Measurements from ENCODE around the gene CRACDL.
A peak's percentile ranks its signal among the peaks of the same experiment; 100 is the strongest.

The CRACDL gene

DNA sequence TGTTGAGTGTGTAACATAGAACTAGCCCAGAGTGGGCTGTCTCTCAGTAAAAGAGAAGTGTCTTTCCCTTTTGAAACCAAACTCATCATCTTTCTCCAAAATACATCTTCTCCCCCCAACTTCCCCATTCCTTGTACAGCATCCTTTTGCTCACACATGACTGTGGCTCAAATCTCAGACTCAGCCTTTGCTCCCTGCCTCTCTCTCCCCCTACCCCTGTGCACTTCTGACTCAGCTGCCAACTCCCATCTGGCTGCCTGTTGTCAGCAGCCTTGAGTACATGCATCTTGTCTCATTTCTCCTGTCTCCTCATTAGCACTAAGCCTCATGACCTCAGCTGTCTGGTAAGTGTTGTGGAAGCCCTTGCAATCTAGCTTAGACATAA lies 187.0 kb downstream of the CRACDL start:
- H3K4me1 Mint-ChIP-seq: peaks cover 37% of the 10 kb centered on the region
- H3K4me3 Mint-ChIP-seq: no peak overlapping the region
- peak overlapping the region; percentile 37 to 46 for H3K27ac Mint-ChIP-seq

DNA sequence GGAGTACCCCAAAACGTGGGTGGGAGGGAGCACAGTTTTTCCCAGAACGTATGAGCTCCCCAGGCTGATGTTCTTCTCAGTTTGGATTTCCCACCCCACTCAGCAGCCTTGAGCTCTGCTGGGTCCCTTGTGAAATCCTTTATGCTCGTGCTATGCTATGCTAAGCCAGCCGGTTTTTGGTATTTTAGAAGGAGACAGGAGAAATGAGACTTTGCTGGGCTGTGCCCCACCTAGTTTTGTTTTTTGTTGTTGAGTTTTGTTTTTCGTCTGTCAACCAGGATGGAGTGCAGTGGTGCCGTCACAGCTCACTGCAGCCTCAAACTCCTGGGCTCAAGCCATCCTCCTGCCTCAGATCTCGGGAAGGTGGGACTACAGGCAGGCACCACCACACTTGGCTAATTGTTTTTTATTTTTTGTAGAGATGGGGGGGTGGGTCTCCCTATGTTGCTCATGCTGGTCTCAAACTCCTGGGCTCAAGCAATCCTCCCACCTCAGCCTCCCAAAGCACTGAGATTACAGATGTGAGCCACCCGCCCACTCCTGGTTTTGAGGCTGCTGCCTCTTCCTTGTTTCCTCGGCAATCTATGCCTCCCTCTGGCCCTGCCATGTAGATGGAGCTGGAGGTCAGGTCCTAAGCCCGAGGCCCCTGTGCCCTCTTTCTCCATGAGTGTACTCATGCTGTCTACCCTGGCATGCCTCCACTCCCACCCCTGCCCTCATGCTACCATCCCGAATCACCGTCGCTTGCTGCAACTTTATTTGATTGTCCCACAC lies 187.5 kb downstream of the CRACDL start:
- Mint-ChIP-seq H3K4me1 (peaks cover 40% of the 10 kb centered on the region), H3K27ac (peak overlapping the region; percentile 37 to 46), H3K9me3 (peaks cover 4 to 11% of the 10 kb centered on the region in 2 donors), H3K4me3 (no peak overlapping the region), H3K27me3 (no peaks in the 10 kb centered on the region)
- no peak for DNase-seq
- ATAC-seq: no peak

More for the DNA sequence above, 187.0 kb downstream of the CRACDL start:
- DNase-seq: no peak
- ATAC-seq: peak; percentile 37
- H3K9me3 Mint-ChIP-seq: peaks cover 4 to 11% of the 10 kb centered on the region in 2 donors
- no peaks in the 10 kb centered on the region for H3K27me3 Mint-ChIP-seq

DNA sequence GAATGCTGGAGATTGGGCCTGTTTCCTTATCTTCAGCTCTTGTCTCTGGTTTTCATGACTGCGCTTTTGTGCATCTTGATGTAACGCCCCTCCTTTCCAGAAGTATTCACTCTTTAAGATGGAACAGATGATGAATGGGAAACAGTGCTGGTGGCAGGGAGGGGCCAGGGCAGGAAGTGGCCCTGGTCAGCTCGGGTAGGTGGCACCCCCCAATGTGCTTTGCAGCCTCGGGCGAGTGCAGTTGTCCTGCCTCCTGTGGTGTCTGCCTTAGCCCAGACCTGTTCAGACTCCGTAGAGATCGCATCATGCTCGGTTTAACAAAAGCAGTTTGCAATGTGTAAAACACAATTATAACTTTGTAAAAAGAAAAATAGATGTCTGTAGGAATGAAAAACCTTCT lies 188.1 kb downstream of the CRACDL start:
- H3K27ac Mint-ChIP-seq: no peak overlapping the region
- no peaks in the 10 kb centered on the region for H3K27me3 Mint-ChIP-seq
- H3K4me3 Mint-ChIP-seq: no peak overlapping the region
- H3K9me3 Mint-ChIP-seq: peaks cover 4 to 11% of the 10 kb centered on the region in 2 donors
- DNase-seq (no peak), ATAC-seq (no peak)
- peaks cover 45% of the 10 kb centered on the region for H3K4me1 Mint-ChIP-seq

DNA sequence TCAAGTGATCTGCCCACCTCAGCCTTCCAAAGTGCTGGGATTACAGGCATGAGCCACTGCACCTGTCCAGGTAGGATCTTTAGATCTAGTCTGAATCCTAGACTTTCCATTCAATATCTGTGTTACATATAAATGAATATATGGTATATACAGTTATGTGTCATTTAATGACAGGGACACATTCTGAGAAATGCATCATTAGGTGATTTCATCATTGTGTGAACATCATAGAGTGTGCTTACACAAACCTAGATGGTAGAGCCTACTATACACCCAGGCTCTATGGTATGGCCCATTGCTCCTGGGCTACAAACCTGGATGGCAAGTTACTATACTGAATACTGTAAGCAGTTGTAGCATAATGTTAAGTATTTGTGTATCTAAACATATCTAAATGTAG lies 189.6 kb downstream of the CRACDL start:
- Mint-ChIP-seq H3K4me1 (peaks cover 57% of the 10 kb centered on the region), H3K27ac (no peak overlapping the region), H3K27me3 (no peaks in the 10 kb centered on the region), H3K9me3 (peaks cover 4 to 7% of the 10 kb centered on the region in 2 donors), H3K4me3 (no peak overlapping the region)
- DNase-seq (no peak), ATAC-seq (no peak)

DNA sequence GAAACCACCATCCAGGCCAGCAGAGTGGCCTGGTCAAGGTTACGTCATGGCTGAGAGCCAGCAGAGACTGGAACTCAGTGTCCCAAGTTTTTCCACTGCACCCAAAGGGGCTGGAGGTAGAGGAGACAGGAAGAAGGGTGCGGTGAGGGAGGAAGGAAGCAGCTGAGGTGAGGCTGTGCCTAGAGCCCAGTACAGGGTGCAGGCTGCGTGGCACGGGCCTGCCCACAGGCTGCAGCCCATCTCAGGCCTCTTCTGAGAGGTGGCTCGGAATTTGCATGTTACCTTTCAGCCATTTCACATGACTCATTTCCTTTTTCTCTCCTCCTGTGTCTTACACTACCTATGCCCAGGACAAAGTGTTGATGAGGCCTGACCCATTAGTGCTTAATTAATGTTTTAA lies 191.4 kb downstream of the CRACDL start:
- Mint-ChIP-seq H3K9me3 (peaks cover 4 to 7% of the 10 kb centered on the region in 2 donors), H3K27me3 (no peaks in the 10 kb centered on the region), H3K27ac (peak overlapping the region in 1 of 2 donors; percentile 78), H3K4me3 (no peak overlapping the region), H3K4me1 (peaks cover 66% of the 10 kb centered on the region)
- DNase-seq: no peak
- ATAC-seq: no peak

All from stimulated activated naive CD8-positive, alpha-beta T cell treated with anti-CD3 and anti-CD28 coated beads, Interleukin-15, amount 100 ng/mL, for 72 hours (primary cell).